Ureter (tissue), 1 donor: Measurements from ENCODE around the gene LIX1. TPM values are rescaled to one million over a fixed set of nuclear protein-coding genes. Genes with fewer than 3 reads are reported as not detected.
"Not testable (repeated sequence)": the region's sequence is repeated elsewhere in the genome, so short reads cannot be mapped to it uniquely, and the experiment has no call there.

Source experiments
- DNase-seq: peaks from one replicate; pipeline ENCODE4 v3.0.0-alpha.2; 2020; ENCODE audit warnings: low spot score
- total RNA-seq: library from RNA; stranded (reverse); gene quantifications from one replicate; pipeline ENCODE4 v1.2.4, GENCODE V29; 2023
- donor health status: DM: yes; HTN: yes; CAD: no.

LIX1 gene
- total RNA-seq, 1 donor from 2014 or later, result not detected

DNA sequence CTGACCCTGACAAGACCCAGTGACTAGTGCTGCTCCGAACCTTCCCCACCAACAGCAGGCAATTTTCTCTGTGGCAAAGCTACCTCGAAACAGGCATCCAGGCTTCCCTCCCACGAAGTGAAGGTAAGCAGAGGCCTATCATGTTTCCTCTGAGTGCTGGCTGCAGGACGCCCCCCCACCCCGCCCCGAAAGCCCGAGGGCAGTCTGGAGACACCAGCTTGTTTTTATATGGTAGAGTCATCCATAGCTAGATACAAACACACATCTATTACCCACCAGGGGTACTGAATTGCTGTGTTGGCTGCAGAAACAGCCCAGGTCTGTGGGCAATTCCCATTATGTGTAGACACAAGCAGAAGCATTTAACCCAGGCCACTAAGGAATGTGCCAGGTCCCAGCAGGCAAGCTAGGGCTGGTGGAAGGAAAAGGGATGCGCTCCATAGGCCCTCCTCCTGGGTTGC is 40.4 kb downstream of the LIX1 start:
- no peak for DNase-seq

GRCh38 chr5:97101189-97101910 is 41.1 kb downstream of the LIX1 start:
- no peak for DNase-seq

DNA sequence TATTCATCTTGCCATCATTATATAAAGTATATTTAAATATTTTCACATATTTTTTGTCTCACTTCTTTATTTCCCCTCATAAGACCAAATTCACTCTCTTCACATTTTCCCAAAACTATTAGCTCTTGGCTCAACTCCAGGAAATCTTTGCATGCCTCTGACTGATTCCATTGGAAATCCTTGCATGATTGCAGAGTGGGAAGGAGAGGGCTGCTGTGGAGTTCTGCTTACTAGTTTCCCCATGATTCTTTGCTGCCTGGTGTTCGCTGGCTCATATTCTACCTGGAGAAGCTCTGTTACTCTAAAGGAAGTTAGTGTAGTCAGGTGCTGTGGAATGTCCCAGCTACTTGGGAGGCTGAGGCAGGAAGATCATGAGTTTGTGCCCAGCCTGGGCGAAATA is 41.9 kb downstream of the LIX1 start:
- DNase-seq, result no peak

GRCh38 chr5:97098922-97099321 is 43.5 kb downstream of the LIX1 start:
- DNase-seq, result no peak

DNA sequence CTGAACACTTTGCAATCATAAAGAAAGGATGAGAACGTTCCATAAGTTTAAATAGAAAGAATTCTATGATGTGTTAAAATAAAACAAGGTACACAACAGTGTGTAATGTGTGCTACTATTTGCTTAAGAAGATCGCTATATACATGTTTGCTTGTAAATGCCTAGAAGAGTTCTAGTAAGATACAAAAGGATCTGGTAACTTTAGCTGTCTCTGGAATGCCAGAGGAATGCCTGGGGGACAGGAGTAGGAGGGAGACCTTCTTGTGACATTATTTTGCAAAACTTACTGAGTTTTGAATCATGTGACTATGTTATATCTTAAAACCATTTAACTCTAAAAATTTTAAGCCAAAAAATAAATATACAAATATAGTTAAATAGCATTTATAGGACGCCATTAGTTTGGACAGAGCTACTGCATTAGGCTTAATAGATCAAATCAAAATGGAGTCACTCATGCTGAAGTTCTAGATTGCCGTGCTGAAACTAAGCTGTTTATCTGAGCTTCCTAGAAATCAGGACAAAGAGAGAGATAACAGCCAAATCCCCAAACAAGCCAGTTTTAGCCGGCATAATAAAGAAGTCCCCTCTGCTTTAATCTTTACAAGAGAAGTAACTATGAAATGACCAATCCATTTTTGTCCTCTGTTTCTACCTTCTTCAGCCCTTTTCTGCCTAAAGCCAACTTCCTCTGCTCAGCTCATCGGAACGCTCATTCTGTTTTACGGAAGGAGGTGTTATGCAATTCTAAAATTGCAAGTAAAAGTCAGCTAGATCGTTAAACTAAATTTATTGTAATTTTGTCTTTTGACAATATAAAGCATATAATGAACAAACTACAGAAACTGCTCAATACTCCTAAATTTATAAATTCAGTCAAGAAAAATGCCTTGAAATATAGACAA is 44.8 kb downstream of the LIX1 start:
- DNase-seq, result no peak

- no peak for DNase-seq
Observed at GRCh38 chr5:97096846-97097245, 45.6 kb downstream of the LIX1 start.

DNA sequence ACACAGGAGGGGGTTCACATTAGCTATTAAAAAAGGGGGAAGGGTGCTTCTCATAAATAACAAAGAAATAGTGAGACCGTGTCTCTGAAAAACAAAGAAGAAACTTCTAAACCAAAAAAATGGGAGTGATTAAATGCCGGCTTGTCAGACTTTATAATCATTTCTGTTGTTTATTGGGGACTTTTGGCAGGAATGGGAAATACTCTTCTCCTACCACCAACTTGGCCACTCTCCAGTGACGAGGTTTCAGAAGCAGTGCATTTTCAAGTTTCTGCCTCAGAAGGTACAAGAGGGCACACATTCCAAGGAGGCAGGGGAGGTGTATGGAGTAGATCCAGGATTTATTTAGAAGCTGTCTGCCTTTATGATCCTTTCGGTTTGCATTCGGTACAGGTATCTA is 46.2 kb downstream of the LIX1 start:
- DNase-seq, result no peak

GRCh38 chr5:97095318-97095732 is 47.1 kb downstream of the LIX1 start:
- no peak for DNase-seq

DNA sequence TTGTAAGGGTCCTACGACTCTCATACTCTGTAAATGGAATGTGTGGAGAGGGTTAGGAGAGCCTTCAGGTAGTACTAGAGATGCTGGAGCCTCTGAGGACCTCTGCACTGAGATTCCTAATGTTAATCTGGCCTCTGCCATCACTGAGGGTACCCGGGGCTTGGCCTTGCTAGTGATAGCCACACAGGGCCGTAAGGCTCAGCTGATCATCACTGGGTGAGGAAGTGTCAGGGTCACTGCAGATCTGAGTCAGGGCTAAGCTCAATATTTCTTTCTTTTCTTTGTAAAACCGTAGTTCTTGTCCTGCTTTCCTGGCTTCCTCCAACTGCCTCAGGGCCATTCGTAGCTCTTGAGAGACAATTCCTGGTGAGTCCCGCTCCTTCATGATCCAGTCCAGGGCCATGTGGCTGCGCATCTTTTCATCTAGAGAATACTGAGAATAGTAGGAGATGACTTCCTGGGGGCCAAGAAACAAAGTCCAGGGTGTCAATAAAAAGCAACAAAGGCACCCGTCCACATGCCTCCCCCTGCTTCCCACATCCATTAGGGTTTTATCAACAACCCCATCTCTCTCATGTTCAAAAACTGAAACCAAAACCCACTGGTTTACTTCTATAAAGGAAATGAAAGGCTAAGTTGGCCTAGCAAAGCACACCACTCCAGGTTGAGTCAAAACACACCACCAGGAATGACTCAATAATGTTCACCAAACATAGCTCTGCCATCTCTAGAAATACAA is 47.7 kb downstream of the LIX1 start:
- no peak for DNase-seq

- DNase-seq, result no peak
Observed at GRCh38 chr5:97093193-97093592, 49.2 kb downstream of the LIX1 start.

DNA sequence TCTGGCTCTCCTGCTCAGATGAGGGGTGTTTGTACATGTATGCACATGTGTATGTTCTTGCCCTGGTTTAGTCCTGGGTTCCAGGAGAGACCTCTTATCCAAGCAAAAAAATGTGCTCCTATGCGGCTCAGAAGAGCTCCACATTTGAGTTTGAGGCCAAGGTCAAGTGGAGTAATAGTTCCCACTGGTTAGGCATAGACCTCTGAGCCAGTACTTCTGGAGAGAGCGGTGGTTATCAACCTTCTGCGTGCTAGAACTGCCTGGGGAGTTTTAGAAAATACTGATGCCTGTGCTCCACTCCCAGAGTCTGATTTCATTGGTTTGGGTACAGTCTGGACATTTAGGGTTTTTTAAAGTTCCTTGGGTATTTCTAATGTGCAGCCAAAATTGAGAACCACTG is 51.5 kb downstream of the LIX1 start:
- DNase-seq, result no peak

GRCh38 chr5:97089149-97089801 is 53.1 kb downstream of the LIX1 start:
- no peak for DNase-seq

DNA sequence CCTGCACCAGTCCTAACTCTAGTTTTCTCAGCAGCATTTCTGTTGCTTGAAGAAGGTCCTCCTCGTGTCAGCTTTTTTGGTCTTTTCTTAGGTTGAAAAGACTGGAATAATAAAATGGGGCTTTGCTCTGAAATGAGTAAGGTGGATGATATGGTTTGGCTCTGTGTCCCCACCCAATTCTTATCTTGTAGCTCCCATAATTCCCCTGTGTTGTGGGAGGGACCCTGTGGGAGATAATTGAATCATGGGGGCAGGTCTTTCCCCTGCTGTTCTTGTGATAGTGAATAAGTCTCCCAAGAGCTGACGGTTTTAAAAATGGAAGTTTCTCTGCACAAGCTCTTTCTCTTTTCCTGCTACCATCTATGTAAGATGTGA is 53.6 kb downstream of the LIX1 start:
- no peak for DNase-seq

DNA sequence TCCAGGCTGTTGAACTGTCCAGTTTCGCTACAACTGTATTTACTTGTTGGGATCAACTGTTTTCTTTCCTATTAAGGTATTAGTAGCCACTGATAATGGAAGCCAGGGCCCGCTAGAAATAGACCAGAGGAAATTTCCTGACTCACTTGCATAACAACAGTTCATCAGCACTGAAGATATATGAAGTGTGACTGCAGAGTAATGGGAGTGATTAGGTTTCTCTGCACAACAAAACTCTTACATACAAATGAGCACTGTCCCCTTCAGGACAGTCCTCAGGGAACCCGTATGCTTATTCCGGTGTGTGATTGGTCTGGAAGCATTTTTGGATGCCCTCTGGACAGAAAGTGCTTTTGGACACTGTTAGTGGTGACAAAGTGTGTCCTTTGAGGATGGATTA is 55.3 kb downstream of the LIX1 start:
- DNase-seq, result no peak

GRCh38 chr5:97085459-97086181 is 56.8 kb downstream of the LIX1 start:
- no peak for DNase-seq

DNA sequence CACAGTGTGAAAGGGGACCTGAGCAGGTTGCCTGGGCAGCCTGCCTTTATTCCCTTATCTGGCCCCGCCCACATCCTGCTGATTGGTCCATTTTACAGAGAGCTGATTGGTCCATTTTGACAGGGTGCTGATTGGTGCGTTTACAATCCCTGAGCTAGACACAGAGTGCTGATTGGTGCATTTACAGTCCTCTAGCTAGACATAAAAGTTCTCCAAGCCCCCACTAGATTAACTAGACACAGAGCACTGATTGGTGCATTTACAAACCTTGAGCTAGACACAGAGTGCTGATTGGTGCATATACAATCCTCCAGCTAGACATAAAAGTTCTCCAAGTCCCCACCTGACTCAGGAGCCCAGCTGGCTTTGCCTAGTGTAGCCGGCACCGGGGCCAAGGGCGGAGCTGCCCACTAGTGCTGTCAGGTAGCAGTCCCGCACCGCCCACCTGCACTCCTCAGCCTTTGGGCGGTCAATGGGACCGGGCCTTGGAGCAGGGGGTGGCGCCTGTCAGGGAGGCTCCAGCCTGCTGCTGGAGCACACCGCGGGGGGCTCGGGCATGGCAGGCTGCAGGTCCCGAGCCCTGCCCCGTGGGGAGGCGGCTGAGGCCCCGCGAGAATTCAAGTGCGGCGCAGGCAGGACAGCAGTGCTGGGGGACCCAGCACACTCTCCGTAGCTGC is 57.5 kb downstream of the LIX1 start:
- not testable (repeated sequence) for DNase-seq

DNA sequence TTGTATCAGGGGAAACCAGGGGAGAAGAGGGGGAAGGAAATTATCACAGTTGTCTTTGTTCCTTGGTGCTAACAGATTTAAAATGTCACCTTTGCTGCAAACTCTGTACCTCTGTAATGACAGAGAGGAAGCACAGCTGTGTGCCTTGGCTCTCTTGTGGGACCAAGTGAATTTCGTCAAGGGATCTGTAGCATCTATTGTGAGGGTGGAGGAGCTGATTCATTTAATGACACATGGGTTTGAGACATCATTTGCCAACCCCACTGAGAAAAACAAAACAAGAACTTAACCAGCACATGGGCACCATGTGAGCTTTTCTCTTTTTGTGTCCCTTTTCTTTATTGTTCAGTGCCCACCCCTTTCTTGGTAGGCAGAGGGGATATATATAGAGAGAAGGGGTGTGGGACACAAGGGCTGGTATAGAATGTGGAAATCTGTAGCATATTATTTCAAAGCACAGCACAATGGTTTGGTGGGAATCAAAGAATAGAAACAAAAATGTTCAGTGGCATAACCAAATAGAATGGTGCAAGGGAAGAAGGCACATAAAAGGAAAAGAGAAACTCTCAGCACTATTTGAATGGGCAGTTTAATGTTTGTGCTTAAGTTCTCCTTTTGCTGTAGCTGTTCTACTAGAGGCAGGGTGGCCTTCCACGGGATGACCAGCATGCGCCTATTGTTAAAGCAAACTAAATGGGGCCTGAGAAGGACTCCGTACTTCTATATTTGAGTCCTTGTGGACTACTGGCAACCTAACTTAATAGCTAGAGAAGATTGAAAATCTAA is 63.3 kb downstream of the LIX1 start:
- DNase-seq, result no peak

GRCh38 chr5:97077246-97077645 is 65.2 kb downstream of the LIX1 start:
- DNase-seq, result no peak

- no peak for DNase-seq
Observed at GRCh38 chr5:97076098-97076497, 66.3 kb downstream of the LIX1 start.

- DNase-seq, result no peak
Observed at GRCh38 chr5:97075649-97076048, 66.8 kb downstream of the LIX1 start.
